ENCODE data around the gene ZNF853.
"Not testable (repeated sequence)": the region's sequence is repeated elsewhere in the genome, so short reads cannot be mapped to it uniquely, and the experiment has no call there.

Gene ZNF853

GRCh38 chr7:6614953-6615722 is at the start of gene ZNF853:
Gene ZNF853 (plus strand): TSS chr7:6615610. CDS start chr7:6616175, 565 bp downstream.
- DNase-seq, result no peak

DNA sequence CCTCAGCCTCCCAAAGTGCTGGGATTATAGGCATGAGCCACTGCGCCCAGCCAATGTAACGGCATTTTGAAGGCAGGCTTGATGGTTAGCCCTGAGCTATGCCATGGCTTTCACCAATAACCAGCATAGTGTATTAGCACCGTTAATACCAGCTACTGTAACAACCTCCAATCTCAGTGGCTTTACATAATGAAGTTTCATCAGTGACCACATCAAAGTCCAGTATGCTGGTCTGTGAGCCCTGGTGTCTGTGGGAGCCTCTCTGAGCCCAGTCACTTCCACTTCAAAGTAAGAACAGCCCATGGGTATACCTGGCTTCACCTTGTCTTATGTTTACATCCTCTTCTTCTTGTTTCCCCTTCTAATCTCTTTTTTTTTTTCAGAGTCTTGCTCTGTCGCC is 49.8 kb upstream of the ZNF853 start:
- DNase-seq, result no peak

DNA sequence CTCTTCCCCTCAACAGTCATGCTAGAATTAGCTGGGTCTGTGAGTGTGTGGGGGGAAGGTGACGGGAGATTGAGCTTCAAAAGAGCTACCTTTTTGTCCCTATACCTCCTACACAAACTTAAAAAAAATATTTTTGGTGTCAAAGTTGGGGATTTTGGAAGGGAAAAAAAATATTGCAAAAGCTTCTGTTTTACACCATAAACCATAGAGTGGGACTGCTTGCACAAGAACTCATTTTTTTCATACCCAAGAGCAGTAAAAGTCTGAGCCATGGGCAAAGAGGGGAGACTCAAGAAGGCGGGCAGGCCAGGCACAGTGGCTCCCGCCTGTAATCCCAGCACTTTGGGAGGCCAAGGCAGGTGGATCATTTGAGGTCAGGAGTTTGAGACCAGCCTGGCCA is 47.5 kb upstream of the ZNF853 start:
- DNase-seq, result no peak

- DNase-seq, result no peak
These were observed 44.1 kb upstream of the ZNF853 start for GRCh38 chr7:6571160-6571779.

GRCh38 chr7:6575281-6576023 is 40.0 kb upstream of the ZNF853 start:
- no peak for DNase-seq

- DNase-seq, result no peak
These were observed 39.2 kb upstream of the ZNF853 start for GRCh38 chr7:6576024-6576866.

- not testable (repeated sequence) for DNase-seq
These were observed 38.5 kb upstream of the ZNF853 start for GRCh38 chr7:6576867-6577368.

DNA sequence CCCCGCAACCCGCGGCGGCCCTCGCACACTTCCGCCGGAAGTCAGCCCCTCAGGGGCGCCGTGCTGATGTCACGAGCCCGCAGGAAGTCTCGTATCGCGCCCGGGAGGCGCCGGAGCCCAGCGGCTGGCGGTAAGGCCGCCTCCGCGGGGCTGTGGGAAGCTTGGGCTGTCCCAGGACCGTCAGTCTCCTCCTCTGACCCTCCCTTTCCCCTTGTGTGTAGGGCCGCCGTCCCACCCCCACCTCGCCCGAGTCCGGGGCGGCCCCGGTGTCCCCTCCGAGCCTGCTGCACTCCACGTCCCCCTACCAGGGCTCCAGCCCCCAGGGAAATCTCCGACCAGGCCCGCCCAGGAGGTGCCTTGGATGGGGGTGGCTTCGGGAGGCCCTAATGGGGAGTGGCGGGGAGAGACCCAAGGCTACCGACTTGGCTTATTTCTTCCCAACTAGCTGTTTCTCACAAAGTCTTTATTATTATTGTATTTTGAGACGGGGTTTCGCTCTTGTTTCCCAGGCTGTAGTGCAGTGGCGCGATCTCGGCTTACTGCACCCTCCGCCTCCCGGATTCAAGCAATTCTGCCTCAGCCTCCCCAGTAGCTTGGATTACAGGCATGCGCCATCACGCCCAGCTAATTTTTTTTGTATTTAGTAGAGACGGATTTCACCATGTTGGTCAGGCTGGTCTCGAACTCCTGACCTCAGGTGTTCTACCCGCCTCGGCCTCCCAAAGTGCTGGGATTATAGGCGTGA is 37.9 kb upstream of the ZNF853 start, which contains the start of gene ZDHHC4:
Gene ZDHHC4 (plus strand): TSS at position 86 of the 745 bp plus-strand sequence. CDS start 3,108 bp downstream, outside the sequence.
- DNase-seq, result peak; percentile 86

DNA sequence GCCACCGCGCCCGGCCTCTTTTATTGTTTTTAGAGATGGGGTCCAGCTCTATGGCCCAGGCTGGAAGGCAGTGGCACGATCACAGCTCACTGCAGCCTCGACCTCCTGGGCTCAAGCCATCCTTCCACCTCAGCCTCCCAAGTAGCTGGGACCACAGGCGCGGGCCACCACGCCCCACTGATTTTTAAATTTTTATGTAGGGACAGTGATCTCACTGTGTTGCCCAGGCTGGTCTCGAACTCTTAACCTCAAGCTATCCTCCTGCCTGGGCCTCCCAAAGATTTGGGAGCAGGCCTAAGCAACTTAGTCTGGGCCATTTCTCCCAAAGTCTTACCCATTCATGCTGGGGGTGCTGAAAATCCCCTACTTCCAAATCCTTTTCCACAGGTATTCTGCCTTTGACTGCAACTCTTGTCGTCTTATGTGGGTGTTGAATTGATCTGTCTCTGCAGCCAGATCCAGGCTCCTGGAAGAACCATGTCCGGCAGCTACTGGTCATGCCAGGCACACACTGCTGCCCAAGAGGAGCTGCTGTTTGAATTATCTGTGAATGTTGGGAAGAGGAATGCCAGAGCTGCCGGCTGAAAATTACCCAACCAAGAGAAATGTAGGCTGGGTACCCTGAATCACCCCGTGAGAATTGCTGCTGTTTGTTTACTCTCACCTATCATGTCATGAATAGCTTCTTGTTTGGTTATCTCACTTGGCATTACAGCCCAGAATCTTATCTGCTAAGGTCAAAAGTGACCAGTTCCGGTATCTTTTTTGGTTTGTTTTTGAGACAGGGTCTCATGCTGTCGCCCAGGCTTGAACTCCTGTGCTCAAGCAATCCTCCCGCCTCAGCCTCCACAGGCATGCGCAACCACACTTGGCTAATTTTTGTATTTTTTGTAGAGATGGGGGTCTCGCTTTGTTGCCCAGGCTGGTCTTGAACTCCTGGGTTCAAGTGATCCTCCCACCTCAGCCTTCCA is 37.0 kb upstream of the ZNF853 start:
- no peak for DNase-seq

DNA sequence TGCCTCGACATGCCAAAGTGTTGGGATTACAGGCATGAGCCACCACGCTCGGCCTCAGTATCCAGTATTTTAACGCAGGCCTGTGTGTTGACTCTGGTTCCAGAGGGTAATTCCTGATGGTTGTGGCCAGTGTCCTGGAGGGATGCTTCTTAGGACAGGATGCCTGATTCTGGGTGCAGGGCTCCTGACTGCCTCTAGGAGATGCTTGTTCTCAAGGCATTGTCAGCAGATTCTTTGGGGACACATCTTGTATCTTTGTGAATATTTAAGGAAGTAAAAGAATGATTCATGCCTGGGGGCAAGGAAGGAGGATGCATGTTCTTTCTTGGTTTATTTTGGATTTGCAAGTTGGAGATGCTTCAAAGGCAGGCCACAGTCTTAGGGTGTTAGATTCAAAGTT is 36.0 kb upstream of the ZNF853 start:
- no peak for DNase-seq

- DNase-seq, result not testable (repeated sequence)
These were observed 29.5 kb upstream of the ZNF853 start for GRCh38 chr7:6585746-6586432.

DNA sequence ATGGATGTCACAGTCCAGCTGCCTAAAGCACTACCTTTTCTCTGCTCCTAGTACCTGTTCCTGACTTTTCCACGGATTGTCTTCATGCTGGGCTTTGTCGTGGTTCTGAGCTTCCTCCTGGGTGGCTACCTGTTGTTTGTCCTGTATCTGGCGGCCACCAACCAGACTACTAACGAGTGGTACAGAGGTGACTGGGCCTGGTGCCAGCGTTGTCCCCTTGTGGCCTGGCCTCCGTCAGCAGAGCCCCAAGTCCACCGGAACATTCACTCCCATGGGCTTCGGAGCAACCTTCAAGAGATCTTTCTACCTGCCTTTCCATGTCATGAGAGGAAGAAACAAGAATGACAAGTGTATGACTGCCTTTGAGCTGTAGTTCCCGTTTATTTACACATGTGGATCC is 26.8 kb upstream of the ZNF853 start:
- no peak for DNase-seq

- DNase-seq, result no peak
These were observed 26.1 kb upstream of the ZNF853 start for GRCh38 chr7:6589151-6589828.

- DNase-seq, result peak; percentile 65
These were observed 25.4 kb upstream of the ZNF853 start, which contains the start of gene INTS15 for GRCh38 chr7:6589829-6590644. Gene INTS15 (plus strand): TSS chr7:6590021. CDS start chr7:6590284, 263 bp downstream.

GRCh38 chr7:6590645-6591110 is 24.7 kb upstream of the ZNF853 start:
- DNase-seq, result no peak

DNA sequence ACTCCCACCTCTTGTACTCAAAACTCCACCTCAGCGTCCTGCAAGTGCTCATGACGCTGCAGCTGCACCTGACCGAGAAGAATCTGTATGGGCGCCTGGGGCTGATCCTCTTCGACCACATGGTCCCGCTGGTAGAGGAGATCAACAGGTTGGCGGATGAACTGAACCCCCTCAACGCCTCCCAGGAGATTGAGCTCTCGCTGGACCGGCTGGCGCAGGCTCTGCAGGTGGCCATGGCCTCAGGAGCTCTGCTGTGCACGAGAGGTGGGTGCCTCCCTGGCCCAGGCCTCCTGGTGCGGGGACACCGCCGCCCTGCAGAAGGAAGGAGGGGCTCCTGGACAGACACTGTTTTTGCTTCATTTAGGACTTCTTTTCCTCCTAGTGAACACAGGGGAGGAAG is 15.3 kb upstream of the ZNF853 start:
- no peak for DNase-seq

- DNase-seq, result no peak
These were observed 11.0 kb upstream of the ZNF853 start for GRCh38 chr7:6604458-6604857.
